ENCODE data around the gene HYLS1. TPM values are rescaled to one million over a fixed set of nuclear protein-coding genes. Genes with fewer than 3 reads are reported as not detected.
"Not testable (repeated sequence)": the region's sequence is repeated elsewhere in the genome, so short reads cannot be mapped to it uniquely, and the experiment has no call there.

Gene HYLS1, protein sequence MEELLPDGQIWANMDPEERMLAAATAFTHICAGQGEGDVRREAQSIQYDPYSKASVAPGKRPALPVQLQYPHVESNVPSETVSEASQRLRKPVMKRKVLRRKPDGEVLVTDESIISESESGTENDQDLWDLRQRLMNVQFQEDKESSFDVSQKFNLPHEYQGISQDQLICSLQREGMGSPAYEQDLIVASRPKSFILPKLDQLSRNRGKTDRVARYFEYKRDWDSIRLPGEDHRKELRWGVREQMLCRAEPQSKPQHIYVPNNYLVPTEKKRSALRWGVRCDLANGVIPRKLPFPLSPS
- total RNA-seq, result 4.3 to 4.7 TPM (median 4.5 TPM) in 3 replicates
- long read RNA-seq, transcript HYLS1-202 (3 exons, 2,061 nt), result major isoform, 8 of 10 reads
- long read RNA-seq, partial matches to known transcripts, result 0 of 10 reads
- long read RNA-seq, other reads (novel, unspliced or antisense), result 2 of 10 reads

DNA sequence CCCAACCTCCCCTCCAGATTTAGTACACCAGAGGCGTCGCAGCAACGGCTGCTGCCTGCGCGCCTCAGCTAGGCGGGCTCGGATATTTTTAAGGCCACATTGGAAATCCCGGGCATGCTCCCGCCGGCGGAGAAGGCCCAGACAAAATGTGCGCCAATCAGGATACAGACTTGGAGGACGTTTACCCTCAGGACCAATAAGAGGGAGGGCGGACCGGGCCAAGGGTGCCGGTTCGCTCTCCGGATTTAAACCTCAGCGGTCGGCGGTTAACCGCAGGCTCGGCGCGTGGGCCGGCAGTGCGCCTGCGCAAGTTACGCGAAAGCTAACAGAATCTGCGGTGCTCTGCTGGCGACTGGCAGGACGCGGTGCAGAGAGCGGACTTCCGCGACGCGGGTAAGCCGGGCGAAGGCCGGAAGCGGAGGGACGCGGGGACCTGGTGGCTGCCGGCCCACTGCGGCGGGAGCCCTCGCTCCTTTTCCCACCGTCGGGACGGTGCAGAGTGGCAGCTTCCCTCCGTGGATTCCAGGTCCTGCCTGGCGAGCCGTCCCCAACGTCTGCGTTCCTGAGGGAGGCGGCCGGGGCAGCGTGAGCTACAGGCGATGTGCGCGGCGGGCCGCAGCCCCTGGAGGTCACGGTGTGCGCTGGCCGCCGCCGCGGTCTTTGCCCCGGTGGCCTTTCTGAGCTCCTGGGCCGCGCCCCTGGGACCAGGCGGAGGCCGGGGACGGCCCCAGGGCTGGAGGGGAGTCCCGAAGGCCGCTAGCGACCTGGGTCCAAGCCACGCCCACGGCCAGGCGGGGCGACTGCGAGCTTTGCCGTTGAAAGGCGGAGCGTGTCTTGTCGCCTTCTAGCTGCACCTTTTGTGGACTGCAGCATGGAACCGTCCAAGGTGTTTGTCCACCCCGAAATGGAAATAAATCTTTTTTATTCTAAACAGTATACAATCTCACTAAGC is at the start of gene HYLS1:
TSS of gene HYLS1 (plus strand) at position 296 of the 952 bp plus-strand sequence. CDS start 11,701 bp downstream, outside the sequence.
- DNase-seq (ENCODE audit: low spot score), result peak; percentile 96
- H3K4me3 Mint-ChIP-seq (ENCODE audit: unreplicated experiment), result peak within 1 kb of the TSS; percentile 76
- TF ChIP-seq, protein P1, sequence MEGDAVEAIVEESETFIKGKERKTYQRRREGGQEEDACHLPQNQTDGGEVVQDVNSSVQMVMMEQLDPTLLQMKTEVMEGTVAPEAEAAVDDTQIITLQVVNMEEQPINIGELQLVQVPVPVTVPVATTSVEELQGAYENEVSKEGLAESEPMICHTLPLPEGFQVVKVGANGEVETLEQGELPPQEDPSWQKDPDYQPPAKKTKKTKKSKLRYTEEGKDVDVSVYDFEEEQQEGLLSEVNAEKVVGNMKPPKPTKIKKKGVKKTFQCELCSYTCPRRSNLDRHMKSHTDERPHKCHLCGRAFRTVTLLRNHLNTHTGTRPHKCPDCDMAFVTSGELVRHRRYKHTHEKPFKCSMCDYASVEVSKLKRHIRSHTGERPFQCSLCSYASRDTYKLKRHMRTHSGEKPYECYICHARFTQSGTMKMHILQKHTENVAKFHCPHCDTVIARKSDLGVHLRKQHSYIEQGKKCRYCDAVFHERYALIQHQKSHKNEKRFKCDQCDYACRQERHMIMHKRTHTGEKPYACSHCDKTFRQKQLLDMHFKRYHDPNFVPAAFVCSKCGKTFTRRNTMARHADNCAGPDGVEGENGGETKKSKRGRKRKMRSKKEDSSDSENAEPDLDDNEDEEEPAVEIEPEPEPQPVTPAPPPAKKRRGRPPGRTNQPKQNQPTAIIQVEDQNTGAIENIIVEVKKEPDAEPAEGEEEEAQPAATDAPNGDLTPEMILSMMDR (IDR thresholded peaks at IDR 0.05), result peak; percentile 60
- H3K27ac Mint-ChIP-seq (ENCODE audit: unreplicated experiment), result peak within 1 kb of the TSS; percentile 61
- H3K9me3 Mint-ChIP-seq (ENCODE audit: low read depth), result no peaks in the 10 kb centered on the region
- H3K4me1 Mint-ChIP-seq (ENCODE audit: low read depth), result peaks cover 33% of the 10 kb centered on the region
- no peaks in the 10 kb centered on the region for H3K36me3 Mint-ChIP-seq (ENCODE audit: low read depth)
- no peaks in the 10 kb centered on the region for H3K27me3 Mint-ChIP-seq (ENCODE audit: low read depth)

- Mint-ChIP-seq H3K27ac (ENCODE audit: unreplicated experiment) (no peak overlapping the region), H3K4me3 (ENCODE audit: unreplicated experiment) (no peak overlapping the region), H3K27me3 (ENCODE audit: low read depth) (peaks cover 2% of the 10 kb centered on the region), H3K36me3 (ENCODE audit: low read depth) (peaks cover 13% of the 10 kb centered on the region), H3K4me1 (ENCODE audit: low read depth) (no peaks in the 10 kb centered on the region), H3K9me3 (ENCODE audit: low read depth) (peaks cover 21% of the 10 kb centered on the region)
- DNase-seq (ENCODE audit: low spot score), result no peak
- TF ChIP-seq, protein P1 (IDR thresholded peaks at IDR 0.05), result no peak
These were observed 45.0 kb upstream of the HYLS1 start for GRCh38 chr11:125842321-125842948.

DNA sequence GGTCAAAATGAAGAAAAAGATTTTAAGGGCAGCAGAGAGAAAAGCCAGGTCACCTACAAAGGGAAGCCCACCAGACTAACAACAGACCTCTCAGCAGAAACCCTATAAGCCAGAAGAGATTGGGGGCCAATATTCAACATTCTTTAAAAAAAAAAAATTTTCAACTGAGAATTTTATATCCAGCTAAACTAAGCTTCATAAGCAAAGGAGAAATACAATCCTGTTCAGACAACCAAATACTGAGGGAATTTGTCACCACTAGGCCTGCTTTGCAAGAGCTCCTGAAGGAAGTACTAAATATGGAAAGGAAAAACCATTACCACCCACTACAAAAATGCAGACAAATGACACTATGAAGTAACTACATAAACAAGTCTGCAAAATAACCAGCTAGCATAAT is 41.3 kb upstream of the HYLS1 start:
- H3K36me3 Mint-ChIP-seq (ENCODE audit: low read depth), result peaks cover 13% of the 10 kb centered on the region
- TF ChIP-seq, protein P1 (IDR thresholded peaks at IDR 0.05), result no peak
- peaks cover 25% of the 10 kb centered on the region for H3K9me3 Mint-ChIP-seq (ENCODE audit: low read depth)

GRCh38 chr11:125857670-125858069 is 29.8 kb upstream of the HYLS1 start:
- Mint-ChIP-seq H3K27me3 (ENCODE audit: low read depth) (peaks cover 47% of the 10 kb centered on the region), H3K9me3 (ENCODE audit: low read depth) (peaks cover 27% of the 10 kb centered on the region)
- H3K27ac Mint-ChIP-seq (ENCODE audit: unreplicated experiment); H3K4me1 Mint-ChIP-seq (ENCODE audit: low read depth); DNase-seq (ENCODE audit: low spot score); H3K36me3 Mint-ChIP-seq (ENCODE audit: low read depth); H3K4me3 Mint-ChIP-seq (ENCODE audit: unreplicated experiment): not testable (repeated sequence)

More for the DNA sequence above, 41.3 kb upstream of the HYLS1 start:
- Mint-ChIP-seq H3K4me1 (ENCODE audit: low read depth) (no peaks in the 10 kb centered on the region), H3K4me3 (ENCODE audit: unreplicated experiment) (no peak overlapping the region), H3K27ac (ENCODE audit: unreplicated experiment) (no peak overlapping the region), H3K27me3 (ENCODE audit: low read depth) (peaks cover 4% of the 10 kb centered on the region)
- no peak for DNase-seq (ENCODE audit: low spot score)

DNA sequence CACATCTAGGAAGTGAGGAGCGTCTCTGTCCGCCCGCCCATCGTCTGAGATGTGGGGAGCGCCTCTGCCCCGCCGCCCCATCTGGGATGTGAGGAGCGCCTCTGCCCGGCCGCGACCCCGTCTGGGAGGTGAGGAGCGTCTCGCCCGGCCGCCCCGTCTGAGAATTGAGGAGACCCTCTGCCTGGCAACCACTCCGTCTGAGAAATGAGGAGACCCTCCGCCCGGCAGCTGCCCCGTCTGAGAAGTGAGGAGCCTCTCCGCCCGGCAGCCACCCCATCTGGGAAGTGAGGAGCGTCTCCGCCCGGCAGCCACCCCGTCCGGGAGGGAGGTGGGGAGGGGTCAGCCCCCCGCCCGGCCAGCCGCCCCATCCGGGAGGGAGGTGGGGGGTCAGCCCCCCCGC is 24.7 kb upstream of the HYLS1 start:
- DNase-seq (ENCODE audit: low spot score); H3K4me1 Mint-ChIP-seq (ENCODE audit: low read depth); H3K4me3 Mint-ChIP-seq (ENCODE audit: unreplicated experiment); H3K27ac Mint-ChIP-seq (ENCODE audit: unreplicated experiment); H3K36me3 Mint-ChIP-seq (ENCODE audit: low read depth): not testable (repeated sequence)
- Mint-ChIP-seq H3K27me3 (ENCODE audit: low read depth) (peaks cover 26% of the 10 kb centered on the region), H3K9me3 (ENCODE audit: low read depth) (peaks cover 18% of the 10 kb centered on the region)

DNA sequence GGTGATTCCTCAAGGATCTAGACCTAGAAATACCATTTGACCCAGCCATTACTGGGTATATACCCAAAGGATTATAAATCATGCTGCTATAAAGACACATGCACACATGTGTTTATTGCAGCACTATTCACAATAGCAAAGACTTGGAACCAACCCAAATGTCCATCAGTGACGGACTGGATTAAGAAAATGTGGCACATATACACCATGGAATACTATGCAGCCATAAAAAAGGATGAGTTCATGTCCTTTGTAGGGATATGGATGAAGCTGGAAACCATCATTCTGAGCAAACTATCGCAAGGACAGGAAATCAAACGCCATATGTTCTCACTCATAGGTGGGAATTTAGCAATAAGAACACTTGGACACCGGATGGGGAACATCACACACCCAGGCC is 22.1 kb upstream of the HYLS1 start:
- DNase-seq (ENCODE audit: low spot score); H3K9me3 Mint-ChIP-seq (ENCODE audit: low read depth); H3K4me3 Mint-ChIP-seq (ENCODE audit: unreplicated experiment); H3K36me3 Mint-ChIP-seq (ENCODE audit: low read depth); H3K4me1 Mint-ChIP-seq (ENCODE audit: low read depth); H3K27ac Mint-ChIP-seq (ENCODE audit: unreplicated experiment): not testable (repeated sequence)
- H3K27me3 Mint-ChIP-seq (ENCODE audit: low read depth), result peaks cover 19% of the 10 kb centered on the region
